HG03460 (cell line): ENCODE data around the gene NAXD.
"Not testable (repeated sequence)": the region's sequence is repeated elsewhere in the genome, so short reads cannot be mapped to it uniquely, and the experiment has no call there.

Experiments
- ATAC-seq: cut with Tn5 transposase; IDR thresholded peaks from one replicate; pipeline ENCODE4 v1.9.1; 2021; ENCODE audit not compliant: unreplicated experiment

NAXD gene

DNA sequence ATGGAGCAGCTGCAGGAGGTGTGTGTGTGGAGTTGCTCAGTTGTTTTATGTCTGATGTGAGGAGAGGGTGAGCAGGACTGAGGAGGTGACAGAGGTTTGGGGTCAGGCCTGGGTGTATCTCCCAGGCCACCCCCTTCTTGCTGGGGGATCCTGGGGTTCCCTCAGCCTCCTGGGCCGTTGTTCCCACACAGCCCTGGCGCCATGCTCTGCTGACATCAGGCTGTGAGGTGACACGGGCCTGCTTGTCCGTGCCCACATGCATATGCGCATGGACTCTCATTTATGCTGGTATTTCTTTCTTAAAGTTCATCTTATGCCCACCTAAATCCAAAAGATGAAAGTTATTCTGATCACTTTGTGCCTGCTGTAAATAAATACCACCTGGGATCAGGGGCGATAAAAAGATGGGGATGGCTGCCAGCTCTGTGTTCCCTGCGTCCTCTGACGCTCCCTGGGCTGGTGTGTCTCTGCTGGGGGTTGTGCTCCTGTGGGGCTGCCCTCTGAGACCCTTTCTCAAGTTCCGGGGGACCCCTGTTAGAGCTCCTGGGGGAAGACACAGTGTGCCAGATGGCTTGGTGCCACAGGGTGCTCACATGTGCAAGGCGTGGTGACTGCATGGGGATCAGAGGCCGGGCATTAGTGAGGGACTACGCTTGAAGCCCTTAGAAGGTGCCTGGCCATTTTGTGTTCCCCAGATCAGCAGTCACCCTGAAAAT lies 12.6 kb downstream of the NAXD start:
- no peak for ATAC-seq

- ATAC-seq, result no peak
These were observed 13.1 kb downstream of the NAXD start for GRCh38 chr13:110628477-110628793.

DNA sequence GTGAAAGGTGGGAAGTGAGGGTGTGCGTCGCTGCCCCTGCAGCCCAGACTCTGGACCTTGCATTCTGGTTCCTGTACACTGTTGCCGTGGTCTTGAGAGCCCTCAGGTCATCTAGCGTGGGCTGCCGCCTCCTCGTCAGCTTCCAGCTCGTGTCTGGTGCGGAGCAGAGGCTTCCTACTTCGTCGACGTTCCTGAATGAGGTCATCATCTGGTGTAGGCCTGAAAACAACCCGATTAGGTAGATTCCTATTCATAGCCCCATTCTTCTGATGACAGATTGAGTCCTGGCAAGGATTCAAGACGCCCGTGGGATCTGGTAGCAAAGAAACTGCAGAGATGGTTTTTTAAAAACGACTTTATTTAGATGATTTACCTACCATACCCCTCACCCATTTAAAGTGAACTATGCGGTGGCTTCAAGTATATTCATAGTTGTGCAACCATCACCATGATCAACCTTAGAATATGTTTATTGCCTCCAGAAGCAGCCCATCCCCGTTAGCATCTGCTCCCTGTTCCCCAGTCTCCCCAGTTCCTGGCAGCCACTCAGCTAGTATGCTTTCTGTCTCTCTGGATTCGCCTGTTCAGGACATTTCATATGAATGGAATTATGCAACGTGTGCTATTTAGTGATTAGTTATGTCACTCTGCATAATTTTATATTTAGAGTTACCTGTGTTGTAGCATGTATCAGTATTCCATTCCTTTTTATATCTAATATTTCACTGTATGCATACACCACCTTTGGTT lies 13.8 kb downstream of the NAXD start:
- ATAC-seq, result no peak

GRCh38 chr13:110629735-110630134 lies 14.4 kb downstream of the NAXD start:
- no peak for ATAC-seq

DNA sequence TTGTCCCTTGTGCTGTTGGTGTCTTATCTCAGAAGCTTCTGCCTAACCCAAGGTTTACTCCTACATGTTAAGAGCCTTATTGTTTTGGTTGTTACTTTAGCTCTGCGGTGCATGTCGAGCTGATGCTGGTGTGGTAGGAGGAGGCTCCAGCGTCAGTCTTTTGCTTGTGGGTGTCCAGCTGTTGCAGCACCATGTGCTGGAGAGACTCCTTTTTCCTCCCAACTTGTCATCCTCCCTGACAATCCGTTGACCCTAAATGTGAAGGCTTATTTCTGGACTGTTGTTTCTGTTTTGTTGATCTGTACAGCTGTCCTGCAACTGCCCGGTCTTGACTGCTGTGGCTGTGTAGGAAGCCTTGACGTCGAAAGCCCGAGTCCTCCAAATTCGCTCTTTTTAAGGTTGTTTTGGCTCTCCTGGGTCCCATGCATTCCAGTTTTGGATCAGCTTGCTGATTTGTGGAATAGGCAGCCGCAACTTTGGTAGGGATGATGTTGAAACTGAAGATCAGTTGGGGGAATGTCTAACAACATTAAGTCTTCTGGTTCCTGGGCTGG lies 15.3 kb downstream of the NAXD start:
- no peak for ATAC-seq

GRCh38 chr13:110632255-110632654 lies 16.9 kb downstream of the NAXD start:
- ATAC-seq, result not testable (repeated sequence)

DNA sequence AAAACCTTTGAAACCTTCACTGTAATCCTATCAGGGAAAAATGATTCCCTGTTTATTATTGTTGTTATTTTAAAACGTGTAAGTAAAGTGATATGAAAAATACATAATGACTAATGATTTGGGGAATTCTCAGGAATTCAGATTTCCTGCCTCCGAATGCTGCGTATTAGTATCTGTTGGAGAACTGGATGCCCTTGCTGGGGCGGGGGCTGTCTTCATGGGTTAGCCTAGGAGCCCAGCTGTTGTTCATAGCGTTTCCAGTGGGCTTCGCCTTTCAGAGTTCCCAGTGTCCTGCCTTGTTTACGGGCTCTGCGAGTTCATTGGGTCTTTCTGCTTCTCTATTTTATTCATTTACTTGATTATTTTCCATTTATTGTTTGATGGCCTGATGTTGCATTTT lies 18.4 kb downstream of the NAXD start:
- ATAC-seq, result no peak

GRCh38 chr13:110634558-110634957 lies 19.2 kb downstream of the NAXD start:
- no peak for ATAC-seq

GRCh38 chr13:110635405-110636002 lies 20.2 kb downstream of the NAXD start:
- no peak for ATAC-seq

GRCh38 chr13:110636053-110636475 lies 20.7 kb downstream of the NAXD start:
- ATAC-seq, result no peak

DNA sequence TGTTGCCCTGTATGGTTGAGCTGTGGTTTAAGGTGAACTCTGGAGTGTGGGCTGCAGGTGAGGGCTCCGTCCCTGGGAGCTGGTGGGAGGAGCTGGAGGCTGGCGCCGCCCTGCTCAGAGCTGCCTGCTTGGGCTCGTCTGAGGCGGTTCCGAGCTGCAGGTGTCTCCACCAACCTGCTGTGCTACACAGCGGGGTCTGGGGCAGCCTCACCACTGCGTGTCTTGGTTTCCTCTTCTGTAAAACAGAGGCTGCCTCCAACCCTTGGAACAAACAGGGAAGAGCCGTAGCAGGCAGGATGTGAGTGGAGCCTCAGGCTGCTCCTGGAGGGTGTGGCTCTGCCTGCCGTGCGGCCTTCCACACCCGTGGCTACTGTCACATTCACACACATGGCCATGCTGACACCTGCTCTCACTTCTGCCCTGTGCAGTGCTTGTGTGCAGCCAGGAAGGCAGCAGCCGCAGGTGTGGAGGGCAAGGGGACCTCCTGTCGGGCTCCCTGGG lies 21.4 kb downstream of the NAXD start:
- ATAC-seq, result no peak

DNA sequence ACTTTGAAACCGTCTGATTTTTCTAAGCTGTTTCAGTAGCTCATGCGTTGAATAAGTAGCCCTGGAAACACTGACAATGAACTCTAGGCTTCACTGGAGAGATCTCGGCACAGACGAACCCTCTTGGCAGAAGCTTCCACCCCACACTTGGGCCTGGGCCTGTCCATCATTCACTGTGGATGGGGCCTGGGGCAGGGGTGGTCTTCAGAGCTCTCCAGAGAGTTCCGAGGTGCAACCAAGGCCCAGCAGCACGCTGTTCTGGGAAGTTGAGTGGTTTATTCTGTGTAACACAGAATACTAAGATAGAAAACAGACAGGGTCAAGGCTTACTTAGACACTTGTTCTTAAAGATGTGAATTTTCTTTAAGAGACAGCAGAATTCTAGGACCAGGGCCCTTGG lies 21.9 kb downstream of the NAXD start:
- ATAC-seq, result no peak

DNA sequence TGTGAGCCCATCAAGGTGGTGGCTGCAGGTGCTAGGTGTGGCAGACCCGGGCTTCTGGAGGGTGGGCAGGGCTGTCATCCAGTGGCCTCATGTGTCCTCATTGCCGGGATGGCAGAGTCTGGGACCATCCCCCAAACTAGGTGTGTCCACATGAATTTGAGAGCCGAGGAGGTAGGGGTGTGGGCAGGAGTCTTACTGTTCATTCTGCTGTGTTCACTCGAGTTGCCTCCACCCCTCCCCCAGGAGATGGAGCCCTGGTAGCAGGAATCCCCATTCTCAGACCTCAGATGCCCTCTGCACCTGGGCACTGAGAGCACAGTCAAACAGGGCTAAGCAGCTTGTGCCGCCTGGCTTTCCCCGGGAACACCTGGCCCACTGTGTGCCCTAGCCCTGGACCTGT lies 22.4 kb downstream of the NAXD start:
- ATAC-seq, result no peak

GRCh38 chr13:110638257-110638656 lies 22.9 kb downstream of the NAXD start:
- ATAC-seq, result no peak

DNA sequence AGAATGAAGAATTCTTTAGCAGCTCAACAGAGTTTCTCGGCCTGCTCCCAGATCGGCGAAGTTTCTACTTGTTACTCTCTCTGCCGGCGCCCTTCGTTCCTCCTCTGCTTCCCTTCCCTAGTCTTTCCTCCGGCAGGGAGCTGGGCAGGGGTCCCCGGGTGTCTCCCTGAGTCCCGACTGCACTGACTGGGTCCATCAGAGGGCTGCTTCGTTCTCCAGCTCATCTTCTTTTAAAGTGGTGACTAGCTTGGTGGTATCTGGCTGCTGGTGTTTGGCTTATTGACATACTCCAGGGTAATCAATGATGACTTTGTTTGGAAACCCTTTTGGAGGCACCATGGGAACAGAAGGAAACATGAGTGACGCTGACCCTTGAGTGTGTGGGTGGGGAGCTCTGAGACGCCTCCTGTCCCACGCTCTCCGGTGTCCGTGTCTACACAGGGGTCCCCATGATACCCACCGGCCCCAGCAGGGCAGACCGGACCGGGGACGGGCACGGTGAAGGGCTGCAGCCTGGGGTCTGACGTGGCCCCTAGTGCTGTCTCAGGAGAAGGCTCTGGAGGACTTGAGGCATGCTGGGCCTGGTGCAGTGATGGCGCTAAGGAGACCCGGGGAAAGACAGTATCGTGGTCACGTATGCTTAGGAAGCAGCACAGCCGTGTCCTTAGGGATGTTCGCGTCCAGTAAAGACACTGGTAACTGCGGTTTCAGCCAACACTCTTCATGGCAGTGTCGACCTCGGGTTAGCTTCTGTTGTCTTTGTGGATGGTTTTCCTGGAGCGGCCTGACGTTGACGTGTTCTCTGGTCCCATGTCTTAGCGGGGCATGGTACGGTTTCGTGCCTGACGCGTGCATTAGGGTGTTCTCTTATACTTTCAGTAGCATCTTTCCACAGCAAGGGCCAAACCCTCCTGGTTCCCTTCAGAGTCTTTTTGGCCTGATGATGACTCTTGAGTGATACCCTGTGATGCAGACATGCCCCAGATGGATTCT lies 23.8 kb downstream of the NAXD start:
- no peak for ATAC-seq

- no peak for ATAC-seq
These were observed 24.6 kb downstream of the NAXD start for GRCh38 chr13:110639935-110640334.

GRCh38 chr13:110640591-110641029 lies 25.3 kb downstream of the NAXD start:
- ATAC-seq, result no peak

- no peak for ATAC-seq
These were observed 26.0 kb downstream of the NAXD start for GRCh38 chr13:110641055-110642015.

DNA sequence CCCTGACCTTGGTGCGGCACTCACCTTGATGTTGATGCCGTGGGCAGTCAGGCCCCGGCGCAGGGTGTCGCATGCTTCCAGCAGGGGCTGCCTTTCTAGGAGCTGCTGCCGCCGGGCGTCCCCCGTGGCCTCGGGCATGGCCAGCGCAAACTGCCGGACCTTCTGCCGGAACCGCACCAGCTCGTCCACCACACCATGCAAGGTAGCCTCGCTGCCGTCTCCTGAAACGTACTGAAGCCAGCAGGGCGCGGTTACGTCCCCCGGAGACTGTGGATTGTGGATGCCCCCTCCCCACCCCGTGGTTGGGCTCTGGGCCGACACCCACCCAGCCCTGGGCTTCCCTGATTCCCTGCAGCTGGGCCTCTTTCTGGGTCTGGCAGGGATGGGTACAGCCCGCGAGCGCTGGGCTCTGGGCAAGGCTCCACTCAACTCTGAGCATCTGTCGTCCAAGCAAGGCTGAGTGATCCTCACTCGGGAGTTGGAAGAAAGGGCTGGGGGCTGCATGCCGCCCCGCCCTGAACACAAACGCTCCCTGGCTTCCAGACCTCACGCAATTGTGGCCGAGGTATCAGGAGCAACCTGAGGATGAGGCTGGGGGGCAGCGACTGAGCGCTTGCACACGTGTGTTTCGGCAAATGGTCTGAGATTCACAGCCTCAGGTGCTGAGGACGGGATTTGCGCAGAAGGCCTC lies 27.1 kb downstream of the NAXD start:
- no peak for ATAC-seq
